MM.1S (cell line): Measurements from ENCODE around the gene SPRR3.

Experiments
- DNase-seq: peaks from one replicate; pipeline ENCODE4 v3.0.0-alpha.2; 2015
- H2AFZ ChIP-seq: fragments of 300-600 bp; sonication (generic); 2 replicates; pipeline ENCODE4 v1.6.0; 2016; ENCODE audit warnings: antibody characterized with exemption, low read length
- H3F3A ChIP-seq: fragments of 300-600 bp; sonication (generic); 2 replicates; pipeline ENCODE4 v1.6.1; 2016; ENCODE audit warnings: mild to moderate bottlenecking, antibody characterized with exemption, low read length, moderate library complexity, mixed read lengths; ENCODE audit not compliant: insufficient read depth
- H3K27ac ChIP-seq: fragments of 300-600 bp; sonication (generic); 2 replicates; pipeline ENCODE4 v1.5.1; 2016; ENCODE audit warnings: mild to moderate bottlenecking, low read length
- H3K27me3 ChIP-seq: fragments of 300-600 bp; sonication (generic); replicated peaks from 2 replicates; pipeline ENCODE4 v1.6.0; 2016; ENCODE audit warnings: low read length; ENCODE audit not compliant: insufficient read depth
- H3K36me3 ChIP-seq: fragments of 300-600 bp; sonication (generic); replicated peaks from 2 replicates; pipeline ENCODE4 v1.6.1; 2016; ENCODE audit warnings: mild to moderate bottlenecking, low read length, mixed read lengths; ENCODE audit not compliant: insufficient read depth
- H3K4me1 ChIP-seq: fragments of 300-600 bp; sonication (generic); 2 replicates; pipeline ENCODE4 v1.6.1; 2016; ENCODE audit warnings: low read length, mixed read lengths
- H3K4me2 ChIP-seq: fragments of 300-600 bp; sonication (generic); 2 replicates; pipeline ENCODE4 v1.6.0; 2016; ENCODE audit warnings: low read depth, low read length
- H3K4me3 ChIP-seq: fragments of 300-600 bp; sonication (generic); 2 replicates; pipeline ENCODE4 v1.5.1; 2016; ENCODE audit warnings: low read length, mixed read lengths
- H3K79me2 ChIP-seq: fragments of 300-600 bp; sonication (generic); 2 replicates; pipeline ENCODE4 v1.6.1; 2016; ENCODE audit warnings: mixed run types, low read length, mixed read lengths
- H3K9ac ChIP-seq: fragments of 300-600 bp; sonication (generic); 2 replicates; pipeline ENCODE4 v1.6.1; 2016; ENCODE audit warnings: low read length, mixed read lengths
- H3K9me2 ChIP-seq: fragments of 300-600 bp; sonication (generic); replicated peaks from 2 replicates; pipeline ENCODE4 v1.6.1; 2016; ENCODE audit warnings: mild to moderate bottlenecking, low read length, mixed read lengths; ENCODE audit not compliant: insufficient read depth
- H3K9me3 ChIP-seq: fragments of 300-600 bp; sonication (generic); replicated peaks from 2 replicates; pipeline ENCODE4 v1.6.1; 2016; ENCODE audit warnings: mild to moderate bottlenecking, low read length, mixed read lengths; ENCODE audit not compliant: insufficient read depth
- H4K20me1 ChIP-seq: fragments of 300-600 bp; sonication (generic); 2 replicates; pipeline ENCODE4 v1.6.1; 2016; ENCODE audit warnings: mild to moderate bottlenecking, low read length, moderate library complexity, mixed read lengths; ENCODE audit not compliant: insufficient read depth
- EZH2 ChIP-seq: fragments of 300-600 bp; sonication (generic); optimal IDR thresholded peaks from 2 replicates; pipeline ENCODE3; 2017; ENCODE audit warnings: low read depth, mild to moderate bottlenecking, antibody characterized with exemption, low read length, mixed read lengths
- EZH2phosphoT487 ChIP-seq: fragments of 300-600 bp; sonication (generic); IDR thresholded peaks from 2 replicates; pipeline ENCODE4 v1.6.1; 2018; ENCODE audit warnings: antibody characterized with exemption, low read length
- TF ChIP-seq, protein P1 (sequence below): fragments of 300-600 bp; sonication (generic); IDR thresholded peaks from 2 replicates; pipeline ENCODE4 v1.5.1; 2016; ENCODE audit warnings: antibody characterized with exemption, low read length, mixed read lengths

SPRR3 gene

DNA sequence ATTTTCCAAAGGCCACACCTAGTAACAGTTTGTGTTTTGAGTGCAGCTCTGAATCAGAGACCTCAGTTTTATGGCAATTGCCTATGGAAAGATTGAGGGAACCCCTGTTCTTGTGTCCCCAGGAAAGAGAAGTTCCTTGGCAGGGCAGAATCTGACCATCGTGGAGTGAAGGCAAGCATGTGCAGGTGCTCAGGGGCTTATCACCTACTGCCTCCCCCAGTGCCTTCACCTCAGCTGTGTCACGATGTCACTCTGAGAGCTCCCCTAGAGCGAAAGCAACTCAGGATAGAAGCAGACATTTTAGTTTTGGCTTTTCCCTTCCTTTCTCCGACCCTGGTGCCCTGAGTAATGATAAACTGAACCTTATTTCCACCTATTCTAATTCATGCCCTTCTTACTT lies 19.5 kb upstream of the SPRR3 start:
- Histone ChIP-seq H3K36me3 (no peaks in the 10 kb centered on the region), H4K20me1 (no peaks in the 10 kb centered on the region), H3K27ac (no peak overlapping the region), H3K4me2 (no peak overlapping the region), H2AFZ (no peak overlapping the region), H3K27me3 (no peaks in the 10 kb centered on the region), H3F3A (no peaks in the 10 kb centered on the region), H3K79me2 (no peaks in the 10 kb centered on the region), H3K4me1 (no peaks in the 10 kb centered on the region), H3K9me3 (no peaks in the 10 kb centered on the region), H3K9me2 (no peaks in the 10 kb centered on the region), H3K9ac (no peak overlapping the region), H3K4me3 (no peak overlapping the region)
- TF ChIP-seq, protein P1, sequence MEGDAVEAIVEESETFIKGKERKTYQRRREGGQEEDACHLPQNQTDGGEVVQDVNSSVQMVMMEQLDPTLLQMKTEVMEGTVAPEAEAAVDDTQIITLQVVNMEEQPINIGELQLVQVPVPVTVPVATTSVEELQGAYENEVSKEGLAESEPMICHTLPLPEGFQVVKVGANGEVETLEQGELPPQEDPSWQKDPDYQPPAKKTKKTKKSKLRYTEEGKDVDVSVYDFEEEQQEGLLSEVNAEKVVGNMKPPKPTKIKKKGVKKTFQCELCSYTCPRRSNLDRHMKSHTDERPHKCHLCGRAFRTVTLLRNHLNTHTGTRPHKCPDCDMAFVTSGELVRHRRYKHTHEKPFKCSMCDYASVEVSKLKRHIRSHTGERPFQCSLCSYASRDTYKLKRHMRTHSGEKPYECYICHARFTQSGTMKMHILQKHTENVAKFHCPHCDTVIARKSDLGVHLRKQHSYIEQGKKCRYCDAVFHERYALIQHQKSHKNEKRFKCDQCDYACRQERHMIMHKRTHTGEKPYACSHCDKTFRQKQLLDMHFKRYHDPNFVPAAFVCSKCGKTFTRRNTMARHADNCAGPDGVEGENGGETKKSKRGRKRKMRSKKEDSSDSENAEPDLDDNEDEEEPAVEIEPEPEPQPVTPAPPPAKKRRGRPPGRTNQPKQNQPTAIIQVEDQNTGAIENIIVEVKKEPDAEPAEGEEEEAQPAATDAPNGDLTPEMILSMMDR: no peak
- TF ChIP-seq EZH2phosphoT487 (no peak), EZH2 (no peak)
- DNase-seq: no peak

DNA sequence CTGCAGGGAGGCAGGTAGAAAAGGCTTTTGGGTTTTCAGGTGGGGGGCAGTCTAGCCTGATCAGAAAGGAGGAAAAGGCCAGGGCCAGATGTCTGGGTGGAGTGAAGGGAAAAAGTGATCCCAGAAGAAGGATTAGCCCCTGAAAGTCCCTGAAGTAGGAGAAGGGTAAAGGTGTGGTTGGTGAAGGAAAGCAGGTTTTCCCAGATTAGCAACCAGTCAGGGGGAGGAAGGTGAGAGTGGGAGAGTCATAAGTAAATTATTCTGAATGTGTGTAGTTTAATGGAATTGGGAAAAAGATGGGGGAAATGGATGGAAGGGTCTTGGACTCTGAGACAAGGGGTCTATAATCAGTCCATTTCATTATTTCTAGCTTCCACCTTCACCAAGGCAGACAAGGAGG lies 18.3 kb upstream of the SPRR3 start:
- no peak overlapping the region for H3K27ac ChIP-seq
- H3K9ac ChIP-seq: no peak overlapping the region
- no peak overlapping the region for H3K4me2 ChIP-seq
- TF ChIP-seq, protein P1: no peak
- TF ChIP-seq EZH2phosphoT487 (no peak), EZH2 (no peak)
- no peak overlapping the region for H2AFZ ChIP-seq
- no peaks in the 10 kb centered on the region for H3K9me2 ChIP-seq
- no peaks in the 10 kb centered on the region for H3K9me3 ChIP-seq
- no peaks in the 10 kb centered on the region for H3K27me3 ChIP-seq
- no peaks in the 10 kb centered on the region for H3K36me3 ChIP-seq
- no peak for DNase-seq
- H3K4me3 ChIP-seq: no peak overlapping the region
- H3K4me1 ChIP-seq: no peaks in the 10 kb centered on the region
- no peaks in the 10 kb centered on the region for H3F3A ChIP-seq
- H4K20me1 ChIP-seq: no peaks in the 10 kb centered on the region
- H3K79me2 ChIP-seq: no peaks in the 10 kb centered on the region

DNA sequence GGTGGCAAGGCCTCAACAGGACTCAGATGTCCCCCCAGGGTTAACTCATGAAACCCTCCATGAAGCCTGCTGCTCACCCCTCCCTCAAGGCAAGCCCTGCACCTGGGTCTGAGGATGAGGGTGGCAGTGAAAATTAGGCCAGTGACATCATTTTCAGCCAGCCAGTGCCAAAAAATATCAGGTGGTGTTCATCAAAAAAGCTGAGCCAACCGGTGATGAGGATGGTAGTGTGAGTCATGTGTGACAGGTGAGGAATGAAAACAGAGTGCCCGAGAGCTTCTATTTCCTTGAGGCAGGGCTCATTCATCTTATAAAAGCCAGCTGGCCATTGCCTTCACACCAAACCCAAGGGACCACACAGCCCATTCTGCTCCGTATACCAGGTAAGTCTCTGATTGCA lies 17.8 kb upstream of the SPRR3 start, which contains the start of gene SPRR1A:
SPRR1A (plus strand) TSS at position 339 of the 400 bp plus-strand sequence. CDS start 1,150 bp downstream, outside the sequence.
- H3K4me1 ChIP-seq: no peaks in the 10 kb centered on the region
- DNase-seq: no peak

More for the DNA sequence above, 17.8 kb upstream of the SPRR3 start, which contains the start of gene SPRR1A:
- no peak within 1 kb of the TSS for H2AFZ ChIP-seq
- H4K20me1 ChIP-seq: no peaks in the 10 kb centered on the region
- no peak within 1 kb of the TSS for H3K4me3 ChIP-seq
- H3K9me3 ChIP-seq: no peaks in the 10 kb centered on the region
- no peaks in the 10 kb centered on the region for H3K27me3 ChIP-seq
- no peaks in the 10 kb centered on the region for H3K36me3 ChIP-seq
- H3K4me2 ChIP-seq: no peak within 1 kb of the TSS
- no peaks in the 10 kb centered on the region for H3K9me2 ChIP-seq
- H3K27ac ChIP-seq: no peak within 1 kb of the TSS
- H3F3A ChIP-seq: no peaks in the 10 kb centered on the region
- no peak within 1 kb of the TSS for H3K9ac ChIP-seq
- H3K79me2 ChIP-seq: no peaks in the 10 kb centered on the region
- TF ChIP-seq, protein P1: no peak
- TF ChIP-seq EZH2phosphoT487: no peak
- TF ChIP-seq EZH2: no peak
